B cell (primary cell): ENCODE measurements around the gene ZNF565. TPM values are rescaled to one million over a fixed set of nuclear protein-coding genes. Genes with fewer than 3 reads are reported as not detected.

Source experiments
- ATAC-seq: fragments of 200-7000 bp; cut with Tn5 transposase; one replicate; pipeline ENCODE4 v1.10.0; 2021; ENCODE audit warnings: low read depth, mild to moderate bottlenecking, moderate number of reproducible peaks, moderate library complexity
- CTCF ChIA-PET: fragments of 350-600 bp; sonication (Branson Sonifier 250); formaldehyde crosslinking; loops from one replicate; lab custom pipeline; 2021; ENCODE audit warnings: antibody characterized with exemption, inconsistent platforms; lab: Charles Lee
- POLR2A ChIA-PET: fragments of 350-600 bp; sonication (Branson Sonifier 250); formaldehyde crosslinking; loops from one replicate; lab custom pipeline; 2021; ENCODE audit warnings: antibody characterized with exemption; lab: Charles Lee
- DNase-seq: peaks from one replicate; pipeline ENCODE4 v3.0.0; 2013
- H2AFZ ChIP-seq: 2 replicates; pipeline ENCODE4 v1.6.1; 2012; ENCODE audit warnings: mild to moderate bottlenecking, low read depth, low read length; ENCODE audit not compliant: insufficient read depth, poor library complexity, severe bottlenecking
- H3K27ac ChIP-seq, 2 donors: 1 replicate in 1 of 2; 2 replicates in 1 of 2; pipeline ENCODE4 v1.5.1; 2012 to 2013; ENCODE audit warnings: low read length in 2 of 2, mild to moderate bottlenecking in 2 of 2, moderate library complexity in 1 of 2
- H3K27me3 ChIP-seq, 4 experiments: fragments of 200-600 bp in 1 of 4; sonication (generic) in 1 of 4; replicated peaks in 1 of 4; 1 replicate in 2 of 4; 2 replicates in 2 of 4; pipeline versions ENCODE4 v1.6.1 to v1.7.0; 2013 to 2016; ENCODE audit warnings: low read length in 3 of 4, mild to moderate bottlenecking in 2 of 4, mixed read lengths in 1 of 4, moderate library complexity in 1 of 4; ENCODE audit not compliant: insufficient read depth in 4 of 4, control insufficient read depth in 3 of 4; ENCODE audit errors: control extremely low read depth in 1 of 4
- H3K36me3 ChIP-seq, 2 experiments: replicated peaks in 1 of 2; 1 replicate in 1 of 2; 2 replicates in 1 of 2; pipeline versions ENCODE4 v1.6.1 to v1.7.1; 2013; ENCODE audit warnings: low read length in 1 of 2; ENCODE audit not compliant: insufficient read depth in 2 of 2, control insufficient read depth in 1 of 2; ENCODE audit errors: control extremely low read depth in 1 of 2, extremely low read depth in 1 of 2
- H3K4me1 ChIP-seq, 2 donors: fragments of 200-600 bp in 1 of 2; sonication (generic) in 1 of 2; 1 replicate in 1 of 2; 2 replicates in 1 of 2; pipeline versions ENCODE4 v1.5.1 to v1.6.1; 2013 to 2017; ENCODE audit warnings: low read length in 2 of 2; ENCODE audit not compliant: control insufficient read depth in 2 of 2, insufficient read depth in 2 of 2
- H3K4me2 ChIP-seq: replicated peaks from 2 replicates; pipeline ENCODE3; 2012; ENCODE audit warnings: mild to moderate bottlenecking, low read depth, low read length; ENCODE audit not compliant: poor library complexity, severe bottlenecking
- H3K4me3 ChIP-seq, 5 experiments: fragments of 200-600 bp in 1 of 5; sonication (generic) in 1 of 5; 1 replicate in 3 of 5; 2 replicates in 2 of 5; pipeline versions ENCODE4 v1.5.1 to v1.7.0; 2011 to 2016; ENCODE audit warnings: low read length in 4 of 5, mild to moderate bottlenecking in 4 of 5, low read depth in 2 of 5, control low read depth in 1 of 5, moderate library complexity in 1 of 5; ENCODE audit not compliant: insufficient read depth in 1 of 5; ENCODE audit errors: control extremely low read depth in 1 of 5, extremely low read depth in 1 of 5
- H3K79me2 ChIP-seq: fragments of 200-600 bp; sonication (generic); one replicate; pipeline ENCODE4 v1.6.0; 2016; ENCODE audit warnings: low read length; ENCODE audit not compliant: control insufficient read depth, insufficient read depth
- H3K9ac ChIP-seq: fragments of 200-600 bp; sonication (generic); 2 replicates; pipeline ENCODE4 v1.6.1; 2017; ENCODE audit warnings: mild to moderate bottlenecking, low read length, moderate library complexity
- H3K9me3 ChIP-seq, 3 donors: one replicate each; pipeline versions ENCODE4 v1.6.1 to v1.7.1; 2013; ENCODE audit warnings: low read length in 2 of 3; ENCODE audit not compliant: control insufficient read depth in 2 of 3, insufficient read depth in 1 of 3; ENCODE audit errors: control extremely low read depth in 1 of 3
- H4K20me1 ChIP-seq: 2 replicates; pipeline ENCODE4 v1.6.0; 2012; ENCODE audit warnings: mild to moderate bottlenecking, low read length; ENCODE audit not compliant: insufficient read depth, control insufficient read depth, poor library complexity, severe bottlenecking
- H3K27ac Mint-ChIP-seq: one replicate; pipeline ENCODE4 v1.8.0; 2021; ENCODE audit warnings: mixed read lengths
- H3K27me3 Mint-ChIP-seq: one replicate; pipeline ENCODE4 v1.8.0; 2021; ENCODE audit warnings: mixed read lengths
- H3K4me1 Mint-ChIP-seq: one replicate; pipeline ENCODE4 v1.8.0; 2021; ENCODE audit warnings: mixed read lengths
- H3K4me3 Mint-ChIP-seq: one replicate; pipeline ENCODE4 v1.8.0; 2021; ENCODE audit warnings: mixed read lengths
- H3K9me3 Mint-ChIP-seq: one replicate; pipeline ENCODE4 v1.8.0; 2022; ENCODE audit warnings: mixed read lengths; ENCODE audit not compliant: insufficient read depth
- EZH2 ChIP-seq: IDR thresholded peaks from 2 replicates; pipeline ENCODE4 v1.6.1; 2012; ENCODE audit warnings: borderline replicate concordance, low read depth, mild to moderate bottlenecking, moderate library complexity, low read length; ENCODE audit not compliant: insufficient read depth, poor library complexity, severe bottlenecking
- whole genome bisulfite sequencing: methylation state at CpG from one replicate; pipeline ENCODE4 v1.1.5; 2013; ENCODE audit warnings: missing lambda C conversion rate; ENCODE audit not compliant: insufficient coverage; 5-methylcytosine and 5-hydroxymethylcytosine counted together
- intact Hi-C: fragments of 100-400 bp; cut with micrococcal nuclease; formaldehyde crosslinking; loops from one replicate; pipeline ENCODE4 v1.10.0; 2022
- polyA plus RNA-seq: library from polyadenylated mRNA; depleted of rRNA; stranded (reverse); fragments of >200 nt; gene quantifications from 2 replicates; pipeline ENCODE4 v1.2.3, GENCODE V29; 2012
- total RNA-seq, 2 donors: library from RNA; stranded (reverse); fragments of 120-200 nt in 1 of 2; gene quantifications; 1 replicate in 1 of 2; 2 replicates in 1 of 2; pipeline versions ENCODE4 v1.2.3 to v1.2.4, GENCODE V29; 2013 to 2022
- TF ChIP-seq, protein P1 (sequence below): fragments of 200-600 bp; IDR thresholded peaks from one replicate; pipeline ENCODE4 v1.8.0; 2022; ENCODE audit warnings: antibody characterized with exemption, mild to moderate bottlenecking

The ZNF565 gene
- total and polyA plus RNA-seq, 2 donors (not counting 1 experiment from before 2014, with no cell fraction given), result 2.9 to 5.2 TPM

DNA sequence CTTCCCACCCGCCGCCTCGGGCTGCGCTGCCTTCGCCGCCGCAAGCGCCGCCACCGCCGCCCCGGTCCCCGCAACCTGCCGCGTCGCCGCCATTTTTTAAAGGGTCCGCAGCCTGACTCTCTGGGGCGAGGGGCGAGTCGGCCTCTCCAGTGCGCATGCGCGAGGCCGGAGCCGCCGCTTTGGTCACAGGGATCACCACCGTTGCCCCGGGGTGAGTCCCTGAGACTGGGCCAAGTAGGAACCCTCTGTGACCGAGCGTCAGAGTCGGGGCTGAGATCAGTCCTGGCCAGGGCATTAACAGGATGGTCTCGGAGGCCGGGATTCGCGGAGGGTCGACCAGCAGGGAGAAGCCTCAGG is 43.0 kb upstream of the ZNF565 start:
- Histone ChIP-seq H3K27ac (no peak overlapping the region), H4K20me1 (no peaks in the 10 kb centered on the region), H3K36me3 (no peaks in the 10 kb centered on the region), H3K9me3 (peaks cover 0 to 51% (median 0%) of the 10 kb centered on the region in 3 donors), H2AFZ (no peak overlapping the region), H3K4me2 (no peak overlapping the region), H3K27me3 (no peaks in the 10 kb centered on the region), H3K79me2 (no peaks in the 10 kb centered on the region), H3K4me3 (no peak overlapping the region), H3K9ac (no peak overlapping the region), H3K4me1 (no peaks in the 10 kb centered on the region)
- DNase-seq (no peak), ATAC-seq (no peak)
- Mint-ChIP-seq H3K4me3 (no peak overlapping the region), H3K9me3 (no peaks in the 10 kb centered on the region), H3K4me1 (no peaks in the 10 kb centered on the region), H3K27ac (no peak overlapping the region), H3K27me3 (no peaks in the 10 kb centered on the region)
- WGBS, result 33% methylated on average over 37 of the region's 37 CpGs
- TF ChIP-seq, protein P1, sequence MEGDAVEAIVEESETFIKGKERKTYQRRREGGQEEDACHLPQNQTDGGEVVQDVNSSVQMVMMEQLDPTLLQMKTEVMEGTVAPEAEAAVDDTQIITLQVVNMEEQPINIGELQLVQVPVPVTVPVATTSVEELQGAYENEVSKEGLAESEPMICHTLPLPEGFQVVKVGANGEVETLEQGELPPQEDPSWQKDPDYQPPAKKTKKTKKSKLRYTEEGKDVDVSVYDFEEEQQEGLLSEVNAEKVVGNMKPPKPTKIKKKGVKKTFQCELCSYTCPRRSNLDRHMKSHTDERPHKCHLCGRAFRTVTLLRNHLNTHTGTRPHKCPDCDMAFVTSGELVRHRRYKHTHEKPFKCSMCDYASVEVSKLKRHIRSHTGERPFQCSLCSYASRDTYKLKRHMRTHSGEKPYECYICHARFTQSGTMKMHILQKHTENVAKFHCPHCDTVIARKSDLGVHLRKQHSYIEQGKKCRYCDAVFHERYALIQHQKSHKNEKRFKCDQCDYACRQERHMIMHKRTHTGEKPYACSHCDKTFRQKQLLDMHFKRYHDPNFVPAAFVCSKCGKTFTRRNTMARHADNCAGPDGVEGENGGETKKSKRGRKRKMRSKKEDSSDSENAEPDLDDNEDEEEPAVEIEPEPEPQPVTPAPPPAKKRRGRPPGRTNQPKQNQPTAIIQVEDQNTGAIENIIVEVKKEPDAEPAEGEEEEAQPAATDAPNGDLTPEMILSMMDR, result no peak
- TF ChIP-seq EZH2, result no peak
- intact Hi-C loops, result no loop called here
- CTCF ChIA-PET, result no interaction called here
- POLR2A ChIA-PET, result no interaction called here

DNA sequence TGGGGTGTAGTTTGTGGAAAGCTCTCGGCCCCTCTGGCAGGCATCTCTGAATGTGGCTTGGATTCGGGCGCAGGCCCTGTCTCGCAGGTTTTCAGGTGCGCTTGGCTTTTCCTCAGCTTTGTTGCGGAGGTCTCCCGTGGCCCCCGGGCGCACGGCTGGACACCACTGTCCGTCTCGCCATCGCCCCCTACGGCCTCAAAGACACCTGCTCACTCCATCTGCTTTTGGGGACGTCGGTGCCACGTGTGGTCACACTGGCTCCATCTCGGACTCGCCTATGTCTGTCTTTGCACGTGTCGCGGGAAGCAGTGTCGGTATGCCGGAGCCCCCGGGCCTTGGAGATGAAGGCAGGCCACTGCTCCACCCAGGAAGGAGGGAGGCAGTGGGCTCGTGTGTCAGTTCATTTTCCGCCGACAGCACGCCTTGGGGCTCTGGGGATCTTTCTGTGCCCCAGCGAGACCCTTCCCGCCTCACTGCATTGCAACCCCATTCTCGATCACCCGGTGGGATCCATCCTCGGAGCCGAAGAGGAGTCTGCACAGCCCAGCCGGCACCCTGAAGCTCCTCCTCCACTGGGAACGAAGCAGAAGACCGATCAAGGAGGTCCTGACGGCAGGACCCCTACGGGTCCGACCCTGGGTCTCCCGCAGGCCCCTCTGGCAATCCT is 42.5 kb upstream of the ZNF565 start:
- H3K9me3 Mint-ChIP-seq, result no peaks in the 10 kb centered on the region
- no peaks in the 10 kb centered on the region for H3K27me3 Mint-ChIP-seq
- H3K79me2 ChIP-seq, result no peaks in the 10 kb centered on the region
- no peaks in the 10 kb centered on the region for H3K36me3 ChIP-seq
- no peaks in the 10 kb centered on the region for H3K4me1 ChIP-seq
- TF ChIP-seq EZH2, result no peak
- TF ChIP-seq, protein P1, result no peak
- H3K9ac ChIP-seq, result no peak overlapping the region
- H3K9me3 ChIP-seq, result peaks cover 0 to 51% (median 0%) of the 10 kb centered on the region in 3 donors
- CTCF ChIA-PET, result no interaction called here
- H3K27me3 ChIP-seq, result no peaks in the 10 kb centered on the region
- no peak overlapping the region for H3K27ac Mint-ChIP-seq
- no peaks in the 10 kb centered on the region for H3K4me1 Mint-ChIP-seq
- POLR2A ChIA-PET, result no interaction called here
- no peak overlapping the region for H3K4me3 Mint-ChIP-seq
- intact Hi-C loops, result no loop called here
- 69% methylated on average over 38 of the region's 42 CpGs for WGBS
- H3K4me3 ChIP-seq, result no peak overlapping the region
- no peaks in the 10 kb centered on the region for H4K20me1 ChIP-seq
- ATAC-seq, result no peak
- DNase-seq, result no peak
- H2AFZ ChIP-seq, result no peak overlapping the region
- no peak overlapping the region for H3K4me2 ChIP-seq
- H3K27ac ChIP-seq, result no peak overlapping the region
